ENCODE data around the gene CYB561A3.

CYB561A3 gene, protein sequence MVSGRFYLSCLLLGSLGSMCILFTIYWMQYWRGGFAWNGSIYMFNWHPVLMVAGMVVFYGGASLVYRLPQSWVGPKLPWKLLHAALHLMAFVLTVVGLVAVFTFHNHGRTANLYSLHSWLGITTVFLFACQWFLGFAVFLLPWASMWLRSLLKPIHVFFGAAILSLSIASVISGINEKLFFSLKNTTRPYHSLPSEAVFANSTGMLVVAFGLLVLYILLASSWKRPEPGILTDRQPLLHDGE

DNA sequence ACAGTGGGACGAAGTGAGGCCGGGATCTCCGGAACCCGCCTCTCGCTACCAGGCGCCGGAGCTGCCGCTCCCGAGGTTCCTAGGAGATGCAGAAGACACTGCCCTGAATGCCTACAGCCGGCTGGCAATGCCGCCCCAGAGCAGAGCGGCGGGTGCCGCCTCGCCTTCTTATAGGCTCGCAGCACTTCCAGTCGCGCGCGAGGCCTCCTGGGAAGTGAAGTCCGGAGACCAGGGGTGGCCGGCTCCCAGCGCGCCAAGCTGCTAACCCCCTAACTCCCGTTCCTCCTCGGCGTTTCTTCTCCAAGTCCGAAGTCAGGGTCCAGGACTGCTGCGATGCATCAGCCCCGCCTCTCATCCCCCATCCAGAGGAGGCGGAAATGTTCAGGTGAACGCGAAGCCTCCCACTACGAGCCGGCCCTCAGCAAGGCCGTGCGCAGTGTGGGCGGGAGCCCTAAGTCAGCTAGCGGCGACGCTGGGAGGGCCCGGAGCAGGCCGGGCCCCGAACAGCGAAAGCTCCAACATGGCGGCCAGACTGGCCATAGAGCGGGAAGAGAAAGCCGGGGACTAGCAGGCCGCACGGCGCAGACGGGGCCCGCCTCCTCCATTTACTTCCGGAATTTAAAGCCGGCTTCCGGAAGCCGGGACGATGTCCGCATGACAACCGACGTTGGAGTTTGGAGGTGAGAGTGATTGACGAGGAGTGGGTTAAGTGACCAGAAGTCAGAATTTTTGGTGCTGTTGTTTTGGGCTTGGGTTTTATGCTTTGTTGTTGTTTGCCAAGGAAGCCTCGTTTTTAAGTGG lies at the start of gene CYB561A3, which contains the start of gene TMEM138:
Gene CYB561A3, minus strand, starts transcription at position 142 of the 801 bp plus-strand sequence. CDS start 5,169 bp downstream, outside the sequence.
Gene TMEM138, plus strand, starts transcription at position 634 of the 801 bp plus-strand sequence. CDS start 2,017 bp downstream, outside the sequence.
- TF ChIP-seq YY1 (IDR thresholded peaks at IDR 0.05; ENCODE audit: low read depth) (peak; percentile 92), TEAD4 (IDR thresholded peaks at IDR 0.05) (no peak), EGR1 (IDR thresholded peaks at IDR 0.05) (peak; percentile 61; the same call in 1 of the 2 replicates), MAX (IDR thresholded peaks at IDR 0.05) (peak; percentile 94), TAF1 (IDR thresholded peaks at IDR 0.05; ENCODE audit: low read depth) (peak; percentile 80), CREB1 (IDR thresholded peaks at IDR 0.05; ENCODE audit: low read depth) (no peak), FOXM1 (IDR thresholded peaks at IDR 0.05; ENCODE audit: borderline replicate concordance, low read depth) (peak; percentile 51), NFIC (IDR thresholded peaks at IDR 0.05) (0 out of 2 replicates have a peak, but pooled peaks have one; percentile 25), ZBTB7A (IDR thresholded peaks at IDR 0.05; ENCODE audit: low read depth) (0 out of 2 replicates have a peak, but pooled peaks have one; percentile 43), EP300 (IDR thresholded peaks at IDR 0.05; ENCODE audit: borderline replicate concordance) (0 out of 2 replicates have a peak, but pooled peaks have one; percentile 27), TCF12 (IDR thresholded peaks at IDR 0.05; ENCODE audit: low read depth) (peak; percentile 60; the same call in 1 of the 2 replicates), CEBPB (IDR thresholded peaks at IDR 0.05) (no peak), RAD21 (IDR thresholded peaks at IDR 0.05; ENCODE audit: low read depth) (no peak)
- TF ChIP-seq, protein P1, sequence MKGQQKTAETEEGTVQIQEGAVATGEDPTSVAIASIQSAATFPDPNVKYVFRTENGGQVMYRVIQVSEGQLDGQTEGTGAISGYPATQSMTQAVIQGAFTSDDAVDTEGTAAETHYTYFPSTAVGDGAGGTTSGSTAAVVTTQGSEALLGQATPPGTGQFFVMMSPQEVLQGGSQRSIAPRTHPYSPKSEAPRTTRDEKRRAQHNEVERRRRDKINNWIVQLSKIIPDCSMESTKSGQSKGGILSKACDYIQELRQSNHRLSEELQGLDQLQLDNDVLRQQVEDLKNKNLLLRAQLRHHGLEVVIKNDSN (IDR thresholded peaks at IDR 0.05) = peak; percentile 31
- TF ChIP-seq, protein P2, sequence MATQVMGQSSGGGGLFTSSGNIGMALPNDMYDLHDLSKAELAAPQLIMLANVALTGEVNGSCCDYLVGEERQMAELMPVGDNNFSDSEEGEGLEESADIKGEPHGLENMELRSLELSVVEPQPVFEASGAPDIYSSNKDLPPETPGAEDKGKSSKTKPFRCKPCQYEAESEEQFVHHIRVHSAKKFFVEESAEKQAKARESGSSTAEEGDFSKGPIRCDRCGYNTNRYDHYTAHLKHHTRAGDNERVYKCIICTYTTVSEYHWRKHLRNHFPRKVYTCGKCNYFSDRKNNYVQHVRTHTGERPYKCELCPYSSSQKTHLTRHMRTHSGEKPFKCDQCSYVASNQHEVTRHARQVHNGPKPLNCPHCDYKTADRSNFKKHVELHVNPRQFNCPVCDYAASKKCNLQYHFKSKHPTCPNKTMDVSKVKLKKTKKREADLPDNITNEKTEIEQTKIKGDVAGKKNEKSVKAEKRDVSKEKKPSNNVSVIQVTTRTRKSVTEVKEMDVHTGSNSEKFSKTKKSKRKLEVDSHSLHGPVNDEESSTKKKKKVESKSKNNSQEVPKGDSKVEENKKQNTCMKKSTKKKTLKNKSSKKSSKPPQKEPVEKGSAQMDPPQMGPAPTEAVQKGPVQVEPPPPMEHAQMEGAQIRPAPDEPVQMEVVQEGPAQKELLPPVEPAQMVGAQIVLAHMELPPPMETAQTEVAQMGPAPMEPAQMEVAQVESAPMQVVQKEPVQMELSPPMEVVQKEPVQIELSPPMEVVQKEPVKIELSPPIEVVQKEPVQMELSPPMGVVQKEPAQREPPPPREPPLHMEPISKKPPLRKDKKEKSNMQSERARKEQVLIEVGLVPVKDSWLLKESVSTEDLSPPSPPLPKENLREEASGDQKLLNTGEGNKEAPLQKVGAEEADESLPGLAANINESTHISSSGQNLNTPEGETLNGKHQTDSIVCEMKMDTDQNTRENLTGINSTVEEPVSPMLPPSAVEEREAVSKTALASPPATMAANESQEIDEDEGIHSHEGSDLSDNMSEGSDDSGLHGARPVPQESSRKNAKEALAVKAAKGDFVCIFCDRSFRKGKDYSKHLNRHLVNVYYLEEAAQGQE (IDR thresholded peaks at IDR 0.05; ENCODE audit: low read depth) = no peak

DNA sequence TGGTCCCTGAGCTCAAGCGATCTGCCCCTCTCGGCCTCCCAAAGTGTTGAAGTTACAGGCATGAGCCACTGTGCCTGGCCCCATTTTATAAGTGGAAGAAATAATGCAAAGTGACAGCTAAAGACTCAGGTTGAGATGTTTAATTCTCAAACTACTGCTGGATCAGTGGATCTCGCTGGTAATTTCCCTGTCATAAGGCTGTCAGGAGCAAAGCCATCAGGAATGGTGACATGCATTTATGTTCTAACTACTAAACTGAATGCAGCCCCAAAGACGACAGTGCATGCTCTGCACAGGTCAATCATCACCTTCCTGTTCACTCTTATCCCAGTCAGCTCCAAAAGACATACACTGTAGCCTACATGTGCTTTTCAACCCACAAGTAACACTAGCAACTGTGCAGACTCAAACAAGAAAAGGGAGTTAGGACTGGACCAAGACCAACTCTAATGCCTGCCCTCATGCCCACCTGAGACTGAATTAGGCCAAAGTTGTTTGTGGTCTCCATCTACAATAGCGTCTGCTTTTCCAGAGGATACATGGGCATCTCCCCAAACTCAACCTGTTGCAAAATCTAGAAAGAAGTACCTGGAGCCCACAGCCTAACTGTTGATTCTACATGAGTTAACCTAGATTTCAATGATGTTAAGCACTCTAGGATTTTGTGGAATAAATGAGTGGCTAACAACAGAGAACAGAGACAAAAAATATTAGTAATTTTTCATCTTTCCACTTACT lies 45.5 kb upstream of the CYB561A3 start:
- TF ChIP-seq YY1 (IDR thresholded peaks at IDR 0.05; ENCODE audit: low read depth) (no peak), EGR1 (IDR thresholded peaks at IDR 0.05) (no peak), CEBPB (IDR thresholded peaks at IDR 0.05) (no peak), ZBTB7A (IDR thresholded peaks at IDR 0.05; ENCODE audit: low read depth) (no peak), EP300 (IDR thresholded peaks at IDR 0.05; ENCODE audit: borderline replicate concordance) (no peak), RAD21 (IDR thresholded peaks at IDR 0.05; ENCODE audit: low read depth) (no peak), NFIC (IDR thresholded peaks at IDR 0.05) (no peak), TEAD4 (IDR thresholded peaks at IDR 0.05) (no peak), FOXM1 (IDR thresholded peaks at IDR 0.05; ENCODE audit: borderline replicate concordance, low read depth) (no peak), CREB1 (IDR thresholded peaks at IDR 0.05; ENCODE audit: low read depth) (no peak), TAF1 (IDR thresholded peaks at IDR 0.05; ENCODE audit: low read depth) (no peak), MAX (IDR thresholded peaks at IDR 0.05) (no peak), TCF12 (IDR thresholded peaks at IDR 0.05; ENCODE audit: low read depth) (no peak)
- TF ChIP-seq, protein P1 (IDR thresholded peaks at IDR 0.05) = no peak
- TF ChIP-seq, protein P2 (IDR thresholded peaks at IDR 0.05; ENCODE audit: low read depth) = no peak

GRCh38 chr11:61406067-61406466 lies 44.4 kb upstream of the CYB561A3 start:
- TF ChIP-seq TAF1 (IDR thresholded peaks at IDR 0.05; ENCODE audit: low read depth) (no peak), FOXM1 (IDR thresholded peaks at IDR 0.05; ENCODE audit: borderline replicate concordance, low read depth) (no peak), YY1 (IDR thresholded peaks at IDR 0.05; ENCODE audit: low read depth) (no peak), EP300 (IDR thresholded peaks at IDR 0.05; ENCODE audit: borderline replicate concordance) (no peak), ZBTB7A (IDR thresholded peaks at IDR 0.05; ENCODE audit: low read depth) (no peak), NFIC (IDR thresholded peaks at IDR 0.05) (no peak), TCF12 (IDR thresholded peaks at IDR 0.05; ENCODE audit: low read depth) (no peak), CEBPB (IDR thresholded peaks at IDR 0.05) (no peak), CREB1 (IDR thresholded peaks at IDR 0.05; ENCODE audit: low read depth) (no peak), RAD21 (IDR thresholded peaks at IDR 0.05; ENCODE audit: low read depth) (no peak)
- TF ChIP-seq, protein P1 (IDR thresholded peaks at IDR 0.05) = no peak

Data from Ishikawa (cell line).